GM19372 (cell line): ENCODE data around the gene CHRNA4.

Experiments
- ATAC-seq: cut with Tn5 transposase; IDR thresholded peaks from one replicate; pipeline ENCODE4 v1.9.1; 2021; ENCODE audit warnings: mild to moderate bottlenecking, low read depth, moderate library complexity; ENCODE audit not compliant: unreplicated experiment

The CHRNA4 gene

DNA sequence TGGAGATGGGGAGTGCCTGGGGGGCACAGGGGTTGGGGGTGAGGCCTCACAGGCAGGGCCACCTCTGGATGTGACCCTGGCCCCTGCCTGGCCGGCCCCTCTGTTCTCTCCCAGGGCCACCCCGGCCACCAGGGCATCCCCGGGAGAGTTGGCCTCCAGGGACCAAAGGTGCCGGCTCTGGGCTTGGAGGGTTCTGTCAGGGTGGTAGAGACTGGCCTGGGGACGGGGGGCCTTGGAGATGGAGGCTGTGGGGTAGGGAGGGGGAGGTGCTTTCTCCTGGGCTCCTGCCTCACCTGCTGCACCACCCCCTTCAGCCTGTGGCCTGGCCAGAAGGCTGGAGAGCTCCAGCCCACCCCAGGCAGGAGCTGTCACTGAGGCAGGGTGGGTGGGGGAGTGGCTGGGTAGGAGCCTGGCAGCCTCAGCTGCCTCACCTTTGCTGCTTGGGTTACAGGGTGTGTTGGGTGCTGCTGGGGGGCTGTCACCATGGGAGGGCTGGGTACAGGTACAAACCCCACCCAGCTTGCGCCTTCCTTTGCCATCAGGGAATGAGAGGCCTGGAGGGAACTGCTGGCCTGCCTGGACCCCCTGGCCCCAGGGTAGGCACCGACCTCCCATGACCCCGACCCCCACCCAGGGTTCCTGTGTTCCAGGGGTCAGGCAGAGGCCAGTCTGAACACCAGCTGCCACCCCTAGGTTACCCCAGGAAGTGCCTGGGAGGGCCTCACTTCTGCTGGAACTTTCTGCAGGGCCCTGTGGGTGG is 35.4 kb downstream of the CHRNA4 start:
- no peak for ATAC-seq

DNA sequence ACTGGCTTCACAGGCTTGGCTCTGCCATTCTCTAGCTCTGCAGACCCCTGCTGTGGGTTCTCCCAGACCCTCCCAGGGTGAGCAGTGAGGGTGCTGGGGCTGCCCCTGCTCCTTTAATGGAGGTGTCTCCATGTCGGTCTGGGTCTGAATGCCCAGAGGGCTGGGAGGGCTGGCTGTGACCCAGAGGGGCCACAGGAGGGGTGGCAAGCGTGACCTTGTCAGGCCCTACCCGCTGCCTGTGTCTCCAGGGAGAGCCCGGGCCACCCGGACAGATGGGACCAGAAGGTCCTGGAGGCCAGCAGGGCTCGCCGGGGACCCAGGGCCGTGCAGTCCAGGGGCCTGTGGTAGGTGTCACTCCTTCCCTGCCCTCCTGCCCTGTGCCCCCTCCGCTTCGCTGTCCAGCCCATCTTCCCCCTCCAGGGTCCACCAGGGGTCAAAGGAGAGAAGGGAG is 36.1 kb downstream of the CHRNA4 start:
- no peak for ATAC-seq

DNA sequence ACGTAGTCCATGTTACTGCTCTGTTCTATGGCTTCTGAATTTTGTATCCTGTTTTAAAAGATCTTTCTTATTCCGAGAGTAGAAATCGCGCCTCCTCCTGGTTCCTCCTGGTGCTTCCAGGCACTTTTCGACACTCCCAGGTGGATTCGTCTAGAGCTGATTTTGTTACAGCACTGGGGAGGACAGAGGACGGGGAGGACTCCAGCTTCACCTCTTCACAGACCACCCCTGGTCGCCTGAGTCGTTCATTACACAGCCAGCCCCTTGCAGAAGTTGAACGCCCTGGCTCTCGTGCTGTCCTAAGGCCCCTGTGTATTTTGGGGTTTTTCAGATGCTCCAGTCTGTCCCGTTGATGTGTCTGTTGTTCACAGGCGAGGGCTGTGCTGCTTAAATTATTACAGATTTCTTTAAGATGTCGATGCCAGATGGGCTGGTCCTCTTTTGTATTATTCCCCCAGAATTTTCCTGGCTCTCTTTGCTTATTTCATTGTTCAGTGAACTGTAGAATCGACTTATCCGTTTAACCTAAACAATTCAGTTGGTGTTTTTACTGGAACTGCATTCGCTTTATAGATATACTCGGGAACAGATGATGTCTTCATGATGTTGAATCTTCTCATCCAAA is 37.7 kb downstream of the CHRNA4 start:
- no peak for ATAC-seq

DNA sequence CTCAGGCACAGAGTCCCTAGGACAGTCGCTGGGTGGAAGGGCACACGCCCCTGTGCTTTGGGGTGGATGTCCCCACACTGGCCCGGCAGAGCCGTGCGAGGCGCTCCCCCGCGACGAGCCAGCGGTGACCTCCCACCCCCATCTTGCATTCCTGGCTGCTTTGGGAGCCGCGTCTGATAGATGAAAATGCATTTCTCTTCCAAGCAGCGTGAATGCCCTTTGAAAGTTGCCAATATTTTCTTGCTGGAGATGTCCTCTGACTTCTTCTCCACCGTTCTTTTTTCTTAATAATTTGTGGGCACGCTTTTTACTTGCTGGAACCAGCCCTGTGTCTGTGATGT is 38.2 kb downstream of the CHRNA4 start:
- ATAC-seq = no peak

DNA sequence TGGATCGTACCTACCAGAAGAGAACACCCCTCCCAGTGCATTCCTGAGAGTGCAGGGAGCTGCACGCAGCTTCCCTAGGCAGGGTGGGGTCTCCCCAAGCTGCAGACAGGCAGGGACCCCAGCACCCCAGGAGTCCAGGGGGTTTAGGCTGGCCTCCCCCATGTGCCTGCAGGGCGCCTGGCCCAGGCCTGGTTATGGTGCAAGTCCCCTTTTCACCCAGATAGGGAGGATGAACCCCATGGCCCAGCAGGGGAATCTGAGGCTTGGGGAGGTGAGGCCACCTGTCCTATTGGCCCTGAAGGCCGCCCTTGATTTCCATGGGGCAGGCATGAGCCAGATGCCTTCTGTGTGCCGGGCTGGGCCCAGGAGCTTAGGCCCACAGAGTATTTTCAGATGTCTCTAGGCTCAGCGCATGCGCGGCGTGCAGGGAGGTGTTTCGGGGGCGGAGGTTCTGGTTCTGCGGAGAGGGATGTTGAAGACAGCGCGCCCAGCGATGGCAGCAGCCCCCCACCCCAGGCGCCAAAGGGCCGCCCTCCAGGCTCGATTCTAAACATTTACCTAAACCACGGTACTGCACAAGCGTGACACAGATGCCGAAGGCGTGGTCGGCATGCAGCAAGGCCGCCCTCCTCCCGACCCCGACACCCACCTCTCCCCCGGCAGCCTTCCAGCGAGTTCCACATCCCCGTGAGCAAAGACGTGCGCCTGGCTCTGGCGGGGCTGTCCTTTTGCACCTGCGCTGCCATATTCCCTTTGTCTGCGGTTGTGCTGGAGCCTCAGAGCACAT is 38.8 kb downstream of the CHRNA4 start:
- ATAC-seq = no peak

DNA sequence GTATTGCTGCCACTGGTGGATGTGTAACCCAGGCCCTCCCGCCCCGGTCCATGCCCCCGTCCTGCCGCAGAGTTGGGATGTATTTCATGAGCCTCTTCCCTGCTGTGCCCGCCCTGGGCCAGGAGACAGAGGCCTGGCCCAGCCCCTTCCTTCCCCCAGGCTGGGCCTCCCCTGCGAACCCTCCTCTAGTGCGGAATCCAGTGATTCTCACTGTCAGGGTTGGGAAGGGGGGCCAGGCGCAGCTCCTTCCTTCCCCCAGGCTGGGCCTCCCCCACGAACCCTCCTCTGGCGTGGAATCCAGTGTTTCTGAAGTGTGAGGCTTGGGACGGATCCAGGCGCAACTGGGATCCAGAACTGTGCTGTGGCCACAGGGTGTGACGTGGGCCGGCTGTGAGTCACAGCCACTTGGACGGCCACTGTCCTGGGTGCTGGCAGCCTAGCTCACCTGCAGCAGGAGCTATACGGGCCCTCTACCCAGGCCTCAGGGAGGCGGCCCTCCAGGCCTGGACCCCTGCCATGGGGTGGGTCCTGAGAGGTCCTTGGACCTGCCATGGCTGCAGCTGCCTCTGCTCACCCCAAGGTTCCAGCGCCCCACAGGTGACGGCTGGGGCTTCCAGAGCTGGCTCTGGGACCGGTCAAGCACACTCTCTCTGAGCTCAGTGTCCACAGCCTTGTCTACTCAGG is 39.9 kb downstream of the CHRNA4 start:
- no peak for ATAC-seq

DNA sequence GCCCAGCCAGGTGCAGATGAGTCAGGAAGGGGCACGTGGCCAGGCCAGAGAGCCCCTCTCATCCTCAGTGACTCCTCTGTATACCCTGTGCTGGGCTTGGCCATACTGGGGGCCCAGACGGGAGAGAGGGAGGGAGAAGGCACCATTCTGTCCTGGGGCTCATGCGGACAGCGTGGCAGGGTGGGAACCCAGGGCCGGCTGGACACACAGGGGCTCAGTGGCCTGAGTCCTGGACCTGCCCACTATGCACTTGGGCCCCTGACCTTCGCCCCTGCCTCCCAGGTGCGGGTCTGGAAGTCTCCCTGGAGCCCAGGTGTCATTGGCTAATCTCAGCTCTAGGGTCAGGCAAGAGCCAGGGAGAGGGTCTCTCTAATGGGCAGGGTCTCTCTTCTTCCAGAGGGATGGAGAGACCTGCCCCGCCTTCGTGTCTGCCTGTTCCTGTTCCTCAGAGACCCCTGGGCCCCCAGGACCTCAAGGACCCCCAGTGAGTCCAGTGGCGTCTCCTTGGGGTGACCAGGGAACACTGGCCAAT is 40.5 kb downstream of the CHRNA4 start:
- no peak for ATAC-seq

DNA sequence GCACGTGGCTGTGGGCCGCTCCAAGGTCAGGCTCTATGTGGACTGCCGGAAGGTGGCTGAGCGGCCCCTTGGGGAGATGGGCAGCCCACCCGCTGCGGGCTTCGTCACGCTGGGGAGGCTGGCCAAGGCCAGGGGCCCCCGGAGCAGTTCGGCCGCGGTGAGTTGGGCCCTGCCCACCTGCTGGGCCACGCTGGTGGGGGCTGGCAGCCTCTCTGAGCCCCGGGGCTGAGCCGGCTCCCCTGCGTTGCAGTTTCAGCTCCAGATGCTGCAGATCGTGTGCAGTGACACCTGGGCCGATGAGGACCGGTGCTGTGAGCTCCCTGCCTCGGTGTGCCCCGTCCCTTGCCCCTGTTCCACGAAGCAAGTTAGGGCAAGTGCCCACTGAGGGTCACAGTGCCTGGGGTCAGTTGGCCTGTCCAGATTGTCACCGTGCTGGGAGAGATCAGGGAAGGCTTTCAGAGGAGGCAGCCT is 41.1 kb downstream of the CHRNA4 start:
- ATAC-seq = no peak

DNA sequence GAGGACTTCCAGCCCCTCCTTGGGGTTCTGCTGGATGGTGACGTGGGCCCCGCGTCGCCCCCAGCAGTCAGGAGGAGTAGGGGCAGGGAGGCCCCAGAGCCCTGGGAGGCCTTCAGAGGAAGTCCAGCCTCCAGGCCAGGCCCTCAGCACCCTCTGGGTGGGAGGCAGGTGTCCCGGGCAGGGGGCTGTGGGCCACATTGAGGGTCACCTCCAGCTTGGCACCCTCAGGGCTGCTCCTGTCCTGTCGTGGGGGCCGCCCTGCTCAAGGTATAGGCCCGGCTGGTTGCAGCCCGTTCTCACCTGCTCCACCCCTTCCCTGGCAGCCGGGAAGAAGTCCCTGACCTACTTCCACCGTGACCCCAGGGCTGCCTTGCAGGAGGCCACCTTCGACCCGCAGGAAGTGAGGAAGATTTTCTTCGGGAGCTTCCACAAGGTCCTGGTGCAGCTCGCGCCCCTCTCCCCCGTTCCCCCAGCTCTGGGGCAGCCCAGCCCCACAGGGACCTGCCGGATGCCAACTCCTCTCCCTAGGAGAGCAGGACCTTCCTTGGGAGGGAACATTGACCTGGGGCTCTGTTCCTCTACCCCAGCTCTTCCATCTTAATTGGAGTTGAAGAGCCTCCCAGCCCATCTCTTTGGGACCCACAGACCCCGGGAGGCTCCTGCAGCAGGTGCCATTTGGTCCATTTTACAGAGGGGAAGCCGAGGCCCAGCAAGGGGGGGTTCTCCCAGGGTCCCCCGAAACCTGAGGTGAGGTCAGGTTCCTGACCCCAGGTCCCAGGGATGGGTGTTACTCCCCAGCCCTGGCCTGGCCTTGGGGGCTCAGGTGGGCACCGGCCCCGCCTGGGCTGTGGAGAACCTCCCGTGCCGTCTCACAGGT is 41.7 kb downstream of the CHRNA4 start:
- no peak for ATAC-seq

DNA sequence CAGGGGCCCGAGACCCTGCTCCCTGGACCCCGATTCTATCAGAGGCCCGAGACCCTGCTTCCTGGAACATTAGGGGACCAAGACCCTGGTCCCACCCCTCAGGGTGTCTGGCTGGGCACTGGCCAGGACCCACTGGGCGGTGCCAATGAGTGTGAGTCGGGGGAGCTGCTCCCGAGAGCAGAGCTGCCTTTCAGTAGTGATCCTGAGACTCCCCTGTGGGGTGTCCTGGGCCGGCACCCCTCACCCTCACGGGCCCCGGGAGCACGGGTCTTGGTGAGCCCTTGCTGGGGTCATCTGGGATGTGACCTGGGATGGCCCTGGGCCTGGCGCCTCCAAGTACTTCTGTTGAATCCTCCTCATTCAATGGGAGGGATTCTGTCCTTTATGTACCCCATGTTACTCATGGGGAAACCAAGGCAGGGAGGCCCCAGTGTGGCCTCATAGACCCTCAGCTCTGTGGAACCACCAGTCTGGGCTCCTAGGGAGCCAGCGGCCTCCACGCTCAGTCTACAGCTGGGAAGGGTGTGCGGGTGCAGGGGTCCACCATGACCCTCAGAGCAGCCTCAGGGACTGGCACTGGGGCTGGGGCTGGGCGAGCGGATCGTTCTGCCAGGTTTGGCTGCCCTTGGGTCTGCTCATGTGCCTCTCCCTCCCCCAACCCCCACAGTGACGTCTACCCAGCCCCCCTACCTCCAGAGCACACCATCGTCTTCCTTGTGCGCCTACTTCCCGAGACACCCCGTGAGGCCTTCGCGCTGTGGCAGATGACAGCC is 42.6 kb downstream of the CHRNA4 start:
- ATAC-seq = no peak

DNA sequence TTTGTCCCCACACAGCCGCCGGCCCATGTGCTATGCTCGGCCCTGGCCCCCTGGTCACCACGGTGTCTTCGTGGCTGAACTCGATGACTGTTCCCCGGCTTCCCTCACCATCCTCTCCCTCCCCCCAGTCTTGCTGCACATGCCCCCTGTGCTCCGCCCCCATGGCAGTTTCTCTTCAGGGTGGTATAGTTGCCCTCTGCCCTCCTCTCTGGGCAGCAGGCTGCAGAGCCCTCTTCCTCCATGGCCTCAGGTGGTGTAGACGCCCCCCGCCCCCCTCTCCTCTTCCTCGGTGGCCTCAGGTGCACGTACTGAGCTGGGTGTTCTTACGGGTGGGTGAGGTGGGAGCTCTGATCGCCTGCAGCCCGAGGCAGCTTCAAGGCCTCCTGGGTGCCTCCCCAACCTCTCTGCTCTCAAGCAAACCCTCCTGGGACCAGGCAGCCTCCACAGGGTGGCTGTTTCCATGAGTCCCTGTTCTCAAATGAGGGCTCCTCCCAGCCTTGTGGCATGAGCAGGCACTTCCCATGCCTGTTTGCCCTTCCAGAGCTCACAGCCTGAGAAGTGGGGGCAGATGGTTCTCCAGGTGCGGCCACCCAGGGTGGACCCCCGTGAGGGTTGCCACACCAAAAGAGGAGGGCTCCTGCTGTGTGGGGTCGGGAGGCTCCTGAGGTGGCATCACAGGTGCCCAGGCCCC is 43.4 kb downstream of the CHRNA4 start:
- ATAC-seq = no peak

DNA sequence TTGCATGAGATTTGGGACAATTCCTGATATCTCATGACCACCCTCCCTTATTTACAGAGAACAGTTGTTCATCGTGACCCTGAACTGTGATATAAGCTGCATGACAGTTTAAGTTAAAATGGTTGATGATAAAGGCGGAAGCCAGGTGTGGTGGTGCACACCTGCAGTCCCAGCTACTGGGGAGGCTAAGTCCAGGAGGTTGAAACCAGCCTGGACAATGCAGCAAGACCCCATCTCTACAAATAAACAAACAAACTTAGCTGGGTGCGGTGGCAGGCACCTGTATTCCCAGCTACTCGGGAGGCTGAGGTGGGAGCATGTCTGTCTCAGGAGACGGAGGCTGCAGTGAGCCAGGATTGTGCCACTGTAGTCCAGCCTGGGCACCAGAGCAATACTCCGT is 44.1 kb downstream of the CHRNA4 start:
- ATAC-seq = no peak

DNA sequence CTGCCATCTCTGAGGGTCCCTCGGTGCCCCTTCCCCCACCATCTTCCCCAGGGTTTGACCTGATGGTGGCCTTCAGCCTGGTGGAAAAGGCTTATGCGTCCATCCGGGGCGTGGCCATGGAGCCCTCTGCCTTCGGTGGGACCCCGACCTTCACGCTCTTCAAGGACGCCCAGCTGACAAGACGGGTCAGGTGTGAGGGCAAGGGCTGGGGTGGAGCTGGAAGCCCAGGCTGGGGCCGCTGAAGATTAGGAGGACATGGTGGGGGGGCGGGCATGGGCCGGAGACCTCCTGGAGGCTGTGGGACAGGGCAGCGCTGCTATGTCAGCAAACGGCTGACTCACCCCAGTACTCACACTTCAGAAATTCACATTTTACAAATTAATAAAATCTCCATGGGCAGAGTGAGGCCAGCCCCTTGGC is 44.6 kb downstream of the CHRNA4 start:
- no peak for ATAC-seq

DNA sequence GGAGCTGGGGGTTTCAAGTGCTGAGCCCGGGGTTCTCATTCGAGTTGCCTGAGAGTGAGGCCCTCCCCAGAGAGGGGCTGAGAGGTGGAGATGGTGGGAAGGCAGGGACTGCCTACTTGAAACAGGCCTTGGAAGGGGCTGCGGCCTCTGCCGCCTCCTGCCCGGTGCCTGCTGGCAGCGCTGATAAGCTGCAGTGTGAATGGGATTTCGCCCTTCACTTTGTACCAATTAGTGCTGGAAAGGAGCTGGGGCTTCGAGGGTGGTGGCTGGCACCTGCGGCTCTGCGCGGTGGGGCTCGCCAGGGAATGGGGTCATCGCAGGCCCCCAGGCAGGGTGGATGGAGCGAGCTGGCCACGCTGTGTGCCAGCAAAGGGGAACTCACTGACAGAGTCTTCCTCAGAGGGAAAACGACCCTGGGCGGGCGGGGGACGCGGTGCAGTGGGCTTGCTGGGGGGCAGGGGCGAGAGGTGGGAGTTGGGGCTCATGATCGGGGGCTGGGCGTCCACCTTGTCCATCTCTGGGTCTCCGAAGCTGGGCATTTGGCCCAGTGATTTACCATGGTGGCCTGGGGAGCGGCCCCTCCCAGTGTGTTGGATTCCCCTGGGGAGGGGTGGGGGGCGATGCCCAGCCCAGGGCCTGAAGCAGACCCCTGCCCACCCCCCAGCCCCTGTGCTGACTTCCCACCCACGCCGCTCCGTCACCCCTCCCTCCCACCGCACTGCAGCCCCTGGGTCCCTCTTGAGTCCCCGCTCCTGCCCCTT is 45.2 kb downstream of the CHRNA4 start:
- ATAC-seq = no peak

DNA sequence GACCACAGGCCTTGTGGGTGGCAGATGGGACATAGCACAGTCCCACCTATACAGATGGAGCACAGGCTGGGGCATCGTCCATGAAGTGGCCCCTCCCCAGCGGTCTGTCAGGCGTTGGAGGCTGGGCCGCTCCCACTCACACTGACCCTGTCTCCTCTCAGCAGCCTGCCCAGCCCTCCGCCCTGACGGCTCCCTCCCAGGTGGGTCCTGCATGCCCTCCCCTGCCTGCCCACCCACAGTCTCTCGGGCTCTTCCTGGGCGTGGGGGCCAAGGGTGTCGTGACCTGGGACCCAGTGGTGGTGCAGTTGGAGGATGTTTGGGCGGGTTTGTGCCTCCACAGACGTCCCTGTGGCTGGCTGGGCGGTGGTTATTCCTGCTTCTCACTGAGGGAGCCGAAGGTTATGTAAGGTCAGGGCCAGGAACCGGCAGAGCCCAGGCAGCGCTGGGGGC is 45.9 kb downstream of the CHRNA4 start:
- no peak for ATAC-seq

DNA sequence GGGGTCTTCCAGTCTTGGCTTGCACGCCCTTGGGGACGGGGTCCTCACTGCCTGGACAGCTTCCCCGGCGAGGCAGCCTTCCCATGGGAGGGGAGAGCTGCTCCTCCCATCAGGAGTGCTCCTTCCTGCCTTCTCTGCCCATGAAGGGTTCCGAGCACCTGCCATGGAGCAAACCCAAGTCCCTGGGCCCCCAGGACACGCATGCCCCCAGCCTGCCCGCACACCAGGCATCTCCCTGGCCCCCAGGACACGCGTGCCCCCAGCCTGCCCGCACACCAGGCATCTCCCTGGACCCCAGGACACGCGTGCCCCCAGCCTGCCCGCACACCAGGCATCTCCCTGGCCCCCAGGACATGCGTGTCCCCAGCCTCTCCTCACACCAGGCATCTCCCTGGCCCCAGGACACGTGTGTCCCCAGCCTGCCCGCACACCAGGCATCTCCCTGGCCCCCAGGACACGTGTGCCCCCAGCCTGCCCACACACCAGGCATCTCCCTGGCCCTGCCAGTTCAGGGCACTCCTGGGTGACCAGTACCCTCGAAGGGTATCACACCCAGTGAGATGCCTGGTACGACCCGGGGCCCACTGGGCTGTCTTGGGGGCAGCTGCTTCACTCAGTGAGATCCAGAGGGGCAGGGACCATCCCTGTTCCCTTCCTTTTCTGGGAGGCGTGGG is 46.4 kb downstream of the CHRNA4 start:
- no peak for ATAC-seq

DNA sequence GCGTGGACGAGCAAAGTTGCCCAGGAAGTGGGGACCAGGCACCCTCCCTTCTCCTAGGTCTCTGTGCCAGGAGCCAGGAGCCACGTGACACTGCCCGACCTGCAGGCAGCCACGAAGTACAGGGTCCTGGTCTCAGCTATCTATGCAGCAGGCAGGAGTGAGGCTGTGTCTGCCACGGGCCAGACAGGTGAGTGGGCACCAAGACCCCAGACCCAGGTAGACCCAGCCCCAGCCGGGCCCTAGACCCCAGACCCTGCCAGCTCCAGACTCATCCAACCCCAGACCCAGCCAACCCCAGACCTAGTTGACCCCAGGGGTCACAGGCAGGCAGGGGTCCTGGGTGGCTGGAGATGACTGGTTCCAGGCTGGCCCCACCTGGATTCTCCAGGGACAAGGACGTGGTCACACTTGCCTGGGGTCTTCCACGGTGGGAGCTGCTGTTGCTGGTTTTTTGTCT is 47.1 kb downstream of the CHRNA4 start:
- no peak for ATAC-seq
